Head of caudate nucleus (tissue), 42 donors: ENCODE measurements around the gene ARG2.

Experiments used
- DNase-seq, 42 donors: peaks; one replicate each; pipeline versions ENCODE4 v3.0.0 to v3.0.0-alpha.2; 2020 to 2021; ENCODE audit warnings: mixed read lengths in 7 of 42
- intact Hi-C: fragments of 100-400 bp; cut with DNase I; formaldehyde crosslinking; loops from one replicate; pipeline ENCODE4 v1.15.0; 2022

The ARG2 gene

DNA sequence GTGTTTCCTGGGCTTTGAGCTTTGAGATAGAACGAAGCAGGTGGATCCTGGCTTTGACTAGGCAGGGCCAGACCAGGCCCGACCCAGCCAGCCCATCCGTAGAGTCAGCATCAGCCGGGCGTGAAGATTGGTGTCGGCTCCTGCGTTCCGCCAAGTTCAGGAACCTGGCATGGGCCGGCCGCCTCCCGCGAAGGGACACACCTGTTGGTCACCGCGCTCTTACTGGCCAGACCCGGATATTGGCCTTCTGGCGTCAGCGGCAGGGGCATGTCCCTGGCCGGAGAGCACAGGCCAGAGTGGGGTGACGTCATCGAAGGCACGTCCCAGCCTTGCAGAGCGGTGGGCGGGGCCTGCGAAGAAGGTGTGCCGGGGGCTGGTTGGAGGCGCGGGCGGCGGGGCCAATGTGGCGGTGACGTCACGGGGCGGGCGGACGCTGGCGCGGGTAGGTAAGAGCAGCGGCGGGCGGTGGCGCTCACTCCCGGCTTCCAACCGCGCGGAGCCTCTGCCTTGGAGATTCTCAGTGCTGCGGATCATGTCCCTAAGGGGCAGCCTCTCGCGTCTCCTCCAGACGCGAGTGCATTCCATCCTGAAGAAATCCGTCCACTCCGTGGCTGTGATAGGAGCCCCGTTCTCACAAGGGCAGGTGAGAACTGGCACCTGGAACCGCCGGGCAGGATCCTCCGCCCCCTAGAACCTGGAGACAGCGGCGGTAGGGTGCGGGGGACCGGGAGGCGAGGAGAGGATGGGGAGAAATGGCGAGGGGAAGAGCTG lies at the start of gene ARG2:
ARG2 (plus strand) TSS at position 475 of the 771 bp plus-strand sequence; CDS start at position 533, 58 bp downstream.
- intact Hi-C loops: loop anchor here (5.0 kb wide), 1 partner anchor 48 kb away; no protein-coding TSS in a partner anchor
- peak; percentile 88 to 99 (median 97) for DNase-seq

DNA sequence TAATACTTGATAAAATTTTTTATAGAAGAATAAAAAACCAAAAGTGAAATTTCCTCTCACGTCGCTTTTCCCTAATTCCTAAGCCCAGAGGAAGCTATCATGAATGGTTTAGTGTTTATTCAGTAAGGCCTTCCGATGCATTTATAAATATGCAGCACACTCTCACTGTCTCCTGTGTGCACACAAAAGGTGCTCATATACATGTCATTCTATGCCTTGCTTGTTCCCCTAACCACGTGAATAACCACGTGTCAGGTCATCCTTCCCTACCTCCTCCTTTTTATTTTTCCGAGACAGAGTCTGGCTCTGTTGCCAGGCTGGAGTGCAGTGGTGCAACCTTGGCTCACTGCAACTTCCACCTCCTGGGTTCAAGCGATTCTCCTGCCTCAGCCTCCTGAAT lies 49.3 kb upstream of the ARG2 start:
- intact Hi-C loops: loop anchor here (2.0 to 5.0 kb wide), 2 partner anchors 44 to 143 kb away; no protein-coding TSS in a partner anchor
- no peak for DNase-seq

GRCh38 chr14:67571275-67571990 lies 48.3 kb upstream of the ARG2 start:
- intact Hi-C loops: loop anchor here (2.0 to 5.0 kb wide), 2 partner anchors 45 to 144 kb away; no protein-coding TSS in a partner anchor
- peak; percentile 46 to 91 (median 76) for DNase-seq

DNA sequence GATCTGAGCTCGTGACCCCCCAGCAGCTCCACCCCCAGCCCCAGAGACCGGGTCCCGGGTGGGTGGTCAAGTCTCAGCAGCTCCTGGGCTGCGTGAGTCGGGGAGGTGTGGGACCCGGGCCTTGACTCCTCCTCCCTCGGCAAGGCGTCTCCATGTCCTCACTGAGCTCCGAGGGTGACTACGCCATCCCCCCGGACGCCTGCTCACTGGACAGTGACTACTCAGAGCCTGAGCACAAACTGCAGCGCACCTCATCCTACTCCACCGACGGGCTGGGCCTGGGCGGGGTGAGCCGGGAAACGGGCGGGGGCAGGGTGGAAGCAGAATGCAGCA lies 47.8 kb upstream of the ARG2 start:
- DNase-seq: no peak
- intact Hi-C loops: loop anchor here (2.0 to 5.0 kb wide), 2 partner anchors 45 to 145 kb away; no protein-coding TSS in a partner anchor

GRCh38 chr14:67572608-67573007 lies 47.1 kb upstream of the ARG2 start:
- no peak for DNase-seq
- intact Hi-C loops: loop anchor here (5.0 kb wide), 1 partner anchor 145 kb away; no protein-coding TSS in a partner anchor

- DNase-seq: no peak
- intact Hi-C loops: loop anchor here (5.0 kb wide), 1 partner anchor 146 kb away; no protein-coding TSS in a partner anchor
These were observed 46.3 kb upstream of the ARG2 start for GRCh38 chr14:67573228-67574010.

DNA sequence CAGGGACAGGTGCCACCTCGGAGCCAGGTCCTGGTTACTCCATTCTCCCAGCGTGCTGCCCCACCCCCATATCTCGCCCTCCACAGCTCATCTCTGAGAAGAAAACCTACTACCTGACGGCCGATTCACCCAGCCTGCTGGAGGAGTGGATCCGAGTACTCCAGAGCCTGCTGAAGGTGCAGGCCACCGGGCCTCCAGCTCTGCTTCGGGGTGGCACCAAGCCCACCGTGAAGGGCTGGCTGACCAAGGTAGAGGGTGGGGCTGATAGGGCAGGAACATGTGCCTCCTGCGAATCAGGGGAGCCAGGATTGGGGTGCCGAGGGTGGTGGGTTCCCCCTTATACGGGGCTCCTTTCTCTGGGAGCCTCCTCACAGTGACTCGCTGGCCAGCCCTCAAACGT lies 45.6 kb upstream of the ARG2 start:
- DNase-seq: no peak

GRCh38 chr14:67574806-67575205 lies 44.9 kb upstream of the ARG2 start:
- DNase-seq: peak in 1 of 42 donors; percentile 19
- intact Hi-C loops: loop anchor here (5.0 kb wide), 1 partner anchor 148 kb away; no protein-coding TSS in a partner anchor

More for the DNA sequence above, 45.6 kb upstream of the ARG2 start:
- intact Hi-C loops: loop anchor here (5.0 kb wide), 1 partner anchor 147 kb away; no protein-coding TSS in a partner anchor

GRCh38 chr14:67575684-67576083 lies 44.0 kb upstream of the ARG2 start:
- intact Hi-C loops: no loop called here
- DNase-seq: peak in 3 of 42 donors; percentile 23 to 41 (median 26)

DNA sequence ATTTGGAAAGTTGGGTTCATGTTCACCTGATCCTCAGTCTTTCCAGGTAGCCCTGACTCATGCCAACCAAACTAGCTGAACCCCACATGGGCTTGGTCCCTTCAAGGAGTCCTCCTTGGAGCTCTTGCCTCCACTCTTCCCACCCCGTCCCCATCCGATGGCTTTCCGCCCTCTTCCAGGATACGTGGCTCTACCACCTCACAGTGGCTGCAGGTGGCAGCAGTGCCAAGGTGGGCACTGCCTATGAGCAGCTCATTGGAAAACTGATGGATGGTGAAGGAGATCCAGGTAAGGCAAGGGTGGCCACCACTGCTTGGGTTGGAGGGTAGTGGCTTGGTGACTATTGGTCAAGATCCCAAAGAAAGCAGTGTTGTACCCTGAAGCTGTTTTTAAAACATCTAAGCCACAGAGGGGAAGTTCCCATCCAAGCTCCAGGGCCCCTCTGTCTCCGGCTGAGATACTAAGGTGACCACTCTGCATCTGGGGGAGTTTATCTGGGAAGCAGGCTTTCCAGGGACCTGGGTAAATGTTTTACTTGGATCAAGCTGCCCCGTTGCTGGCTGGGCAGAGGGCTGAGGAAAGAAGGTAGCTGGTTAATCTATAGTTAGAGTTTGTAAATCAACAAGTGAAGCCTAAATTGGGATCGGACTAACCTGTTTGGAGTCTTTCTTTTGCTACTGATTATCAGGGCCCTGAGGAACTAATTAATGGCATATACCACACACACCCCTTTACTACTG lies 43.3 kb upstream of the ARG2 start:
- intact Hi-C loops: no loop called here
- DNase-seq: peak in 2 of 42 donors; percentile 16 to 25

DNA sequence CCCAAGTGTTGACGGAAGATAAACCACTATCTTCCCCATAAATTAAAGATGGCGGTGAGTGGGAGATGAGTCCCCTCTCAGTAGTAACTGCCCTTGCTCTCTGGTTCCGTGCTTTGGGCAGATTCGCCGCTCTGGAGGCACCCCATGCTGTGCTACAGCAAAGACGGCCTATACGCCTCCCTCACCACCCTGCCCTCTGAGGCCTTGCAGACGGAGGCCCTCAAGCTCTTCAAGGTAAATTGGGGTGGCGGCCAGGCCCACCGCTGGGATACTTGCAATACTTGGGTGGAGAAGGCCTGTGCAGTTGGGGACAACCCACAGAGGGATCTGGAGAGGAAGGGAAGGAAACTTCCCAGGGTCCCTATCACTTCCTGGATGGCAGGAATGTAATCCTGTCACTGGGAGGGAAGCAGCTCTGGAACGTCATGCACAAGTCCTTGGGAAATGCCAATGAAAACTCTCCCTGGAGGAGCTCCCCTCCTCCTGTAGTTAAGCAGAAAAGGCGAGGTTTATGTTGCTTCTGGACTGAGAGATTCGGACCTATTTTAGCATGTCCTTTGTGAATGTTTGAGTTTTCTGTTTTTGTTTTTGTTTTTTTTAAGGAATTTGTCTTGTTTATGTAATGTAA lies 42.4 kb upstream of the ARG2 start:
- peak in 1 of 42 donors; percentile 20 for DNase-seq

DNA sequence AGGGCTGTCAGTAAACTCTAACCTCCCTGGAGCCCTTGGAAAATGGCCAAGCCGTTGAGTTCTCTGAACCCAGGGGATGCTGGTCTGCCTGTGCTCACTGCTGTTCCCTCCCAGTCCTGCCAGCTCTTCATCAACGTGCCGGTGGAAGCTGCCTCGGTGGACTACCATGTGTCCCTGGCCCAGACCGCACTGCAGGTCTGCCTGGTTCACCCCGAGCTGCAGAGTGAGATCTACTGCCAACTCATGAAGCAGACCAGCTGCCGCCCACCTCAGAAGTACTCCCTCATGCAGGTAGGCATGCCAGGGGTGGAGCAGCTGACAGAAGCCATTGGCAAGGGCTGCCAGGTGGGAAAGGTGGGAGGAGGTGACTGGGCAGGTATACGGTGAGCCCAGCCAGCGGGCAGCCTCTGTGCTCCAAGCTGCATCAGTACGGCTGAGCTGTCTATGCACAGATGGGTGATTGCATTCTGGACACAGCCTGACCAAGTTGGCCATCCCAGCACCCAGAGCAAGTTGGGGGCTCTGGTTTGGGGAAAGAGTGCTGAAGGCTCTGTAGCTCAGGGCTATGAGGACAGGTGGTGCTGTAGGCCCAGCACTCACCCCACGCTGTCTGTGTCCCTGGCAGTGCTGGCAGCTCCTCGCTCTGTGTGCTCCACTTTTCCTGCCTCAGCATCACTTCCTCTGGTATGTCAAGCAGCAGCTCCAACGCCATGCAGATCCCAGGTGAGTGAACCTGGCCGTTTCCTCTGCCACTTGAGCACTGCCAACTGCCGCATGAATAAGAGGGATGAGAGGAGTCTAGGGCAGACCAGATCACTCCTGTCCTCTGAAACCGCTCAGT lies 41.6 kb upstream of the ARG2 start:
- intact Hi-C loops: no loop called here

More for the DNA sequence above, 42.4 kb upstream of the ARG2 start:
- intact Hi-C loops: no loop called here

GRCh38 chr14:67579040-67579439 lies 40.7 kb upstream of the ARG2 start:
- peak in 2 of 42 donors; percentile 17 to 30 for DNase-seq
- intact Hi-C loops: no loop called here

More for the DNA sequence above, 41.6 kb upstream of the ARG2 start:
- DNase-seq: peak in 2 of 42 donors; percentile 1 to 29

GRCh38 chr14:67579636-67580035 lies 40.1 kb upstream of the ARG2 start:
- intact Hi-C loops: no loop called here
- DNase-seq: peak in 2 of 42 donors; percentile 14 to 17

GRCh38 chr14:67580336-67581171 lies 39.2 kb upstream of the ARG2 start:
- peak in 1 of 42 donors; percentile 23 for DNase-seq
- intact Hi-C loops: no loop called here

DNA sequence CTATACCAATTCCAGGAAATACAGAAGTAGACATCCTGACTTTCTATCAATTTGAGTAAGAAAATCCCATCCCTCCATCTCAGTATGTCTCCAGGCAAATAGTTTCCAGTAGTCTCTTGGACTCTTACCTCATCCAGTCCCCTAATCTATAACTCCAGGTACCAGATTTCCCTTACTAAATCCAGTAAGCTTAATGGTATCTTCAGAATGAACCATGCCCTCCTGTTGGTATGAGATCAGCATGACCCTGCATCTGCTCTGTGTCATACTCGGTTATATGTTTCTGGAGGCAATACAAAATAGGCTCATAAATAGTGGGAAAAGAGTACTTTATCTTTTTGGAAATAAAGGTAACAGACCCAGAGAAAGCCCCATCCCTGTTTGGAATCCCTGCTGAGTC lies 38.1 kb upstream of the ARG2 start:
- DNase-seq: no peak
- intact Hi-C loops: no loop called here
